HL-60/S4 (cell line): ENCODE measurements around the gene KCNMA1.

ENCODE experiments used
- in situ Hi-C: fragments of 300-500 bp; cut with MboI; formaldehyde crosslinking; loops from 2 replicates; pipeline ENCODE4 v1.14.3; 2022; ENCODE audit warnings: low sequenced_read_pairs

The KCNMA1 gene

DNA sequence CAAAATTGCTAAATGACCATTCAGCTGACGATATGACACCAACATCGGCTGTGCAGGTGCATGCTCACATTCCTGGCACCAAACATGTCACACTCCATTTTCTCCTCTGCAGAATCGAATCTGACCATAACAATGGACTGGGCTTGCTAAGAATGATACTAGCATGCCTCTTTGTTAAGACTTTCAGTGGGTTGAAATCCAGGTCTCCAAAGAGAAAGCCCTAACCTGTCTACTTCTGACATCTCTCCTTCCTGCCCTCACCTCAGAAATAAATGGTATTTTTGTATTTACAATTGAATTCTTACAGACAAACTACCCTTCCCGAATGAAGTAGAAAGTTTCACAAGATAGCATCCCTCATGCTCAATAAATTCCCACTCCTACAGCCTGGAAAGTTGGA lies 373.9 kb downstream of the KCNMA1 start:
- in situ Hi-C loops = no loop called here

DNA sequence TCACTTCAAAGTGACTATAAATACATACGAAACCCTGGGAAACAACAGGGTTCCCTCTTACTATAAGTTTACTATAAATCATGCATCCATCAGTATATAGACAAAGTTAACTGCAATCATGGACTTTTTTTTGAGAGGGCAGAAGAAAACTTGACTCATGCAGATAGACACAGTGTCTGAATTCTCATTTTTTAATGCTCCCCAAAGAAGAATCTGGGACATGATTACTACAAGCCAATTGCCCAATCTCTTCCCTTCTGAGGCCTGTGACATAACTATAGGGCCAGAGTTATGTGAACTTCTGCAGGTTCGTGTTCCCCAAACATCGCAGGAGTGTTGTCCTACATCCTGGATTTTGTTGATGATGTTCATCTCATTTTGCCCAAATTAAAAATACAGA lies 376.5 kb downstream of the KCNMA1 start:
- in situ Hi-C loops = no loop called here

DNA sequence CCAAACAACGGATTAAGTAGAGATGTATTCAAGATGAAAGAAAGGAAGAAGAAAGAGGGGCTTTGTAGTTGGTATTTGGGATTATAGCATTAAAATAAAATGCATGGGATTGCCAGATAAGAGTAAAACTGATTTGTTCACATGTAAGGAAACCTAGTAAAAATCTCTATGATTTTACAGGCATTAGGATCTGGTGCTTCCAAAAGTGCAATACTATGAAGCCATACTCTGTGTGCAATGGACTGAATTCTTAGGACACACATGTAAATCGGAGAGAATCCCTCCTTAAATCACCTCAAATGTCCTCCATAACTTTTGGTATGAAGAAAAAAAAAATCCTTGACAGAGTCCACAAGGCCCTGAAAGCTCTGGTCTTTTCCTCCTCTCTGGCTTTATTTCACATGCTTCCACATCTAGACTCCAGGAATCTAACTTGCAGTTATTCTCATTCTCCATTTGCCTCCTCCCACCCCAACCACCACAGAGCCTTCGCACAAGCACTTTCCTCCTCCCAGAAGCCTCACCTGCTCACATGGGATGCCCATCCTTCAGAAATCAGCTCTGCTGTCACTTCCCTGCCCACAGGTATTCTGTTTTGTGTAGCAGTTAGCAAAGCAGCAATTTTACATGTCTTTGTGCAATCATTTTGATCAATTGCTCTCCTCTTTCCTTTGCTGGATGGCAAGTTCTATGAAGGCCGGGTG lies 378.3 kb downstream of the KCNMA1 start:
- in situ Hi-C loops = no loop called here

DNA sequence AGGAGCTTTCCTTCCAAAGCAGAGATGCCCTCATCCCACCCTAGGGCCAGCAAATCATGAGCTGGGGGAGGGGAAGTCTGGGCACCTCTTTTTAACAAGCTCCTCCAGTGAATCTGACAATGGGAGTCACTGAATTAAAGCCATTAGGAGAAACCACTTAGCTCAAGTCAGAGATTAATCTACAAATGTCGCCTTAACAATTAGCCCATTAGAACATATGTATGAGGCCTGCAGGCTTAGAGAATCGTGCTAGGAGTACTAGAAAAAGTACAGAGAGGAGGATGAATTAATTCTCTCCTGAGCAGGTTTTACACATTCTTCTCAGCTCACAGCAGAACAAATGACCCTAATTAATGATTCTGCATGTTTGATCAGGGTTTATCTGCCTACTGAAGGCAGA lies 381.3 kb downstream of the KCNMA1 start:
- in situ Hi-C loops = no loop called here

DNA sequence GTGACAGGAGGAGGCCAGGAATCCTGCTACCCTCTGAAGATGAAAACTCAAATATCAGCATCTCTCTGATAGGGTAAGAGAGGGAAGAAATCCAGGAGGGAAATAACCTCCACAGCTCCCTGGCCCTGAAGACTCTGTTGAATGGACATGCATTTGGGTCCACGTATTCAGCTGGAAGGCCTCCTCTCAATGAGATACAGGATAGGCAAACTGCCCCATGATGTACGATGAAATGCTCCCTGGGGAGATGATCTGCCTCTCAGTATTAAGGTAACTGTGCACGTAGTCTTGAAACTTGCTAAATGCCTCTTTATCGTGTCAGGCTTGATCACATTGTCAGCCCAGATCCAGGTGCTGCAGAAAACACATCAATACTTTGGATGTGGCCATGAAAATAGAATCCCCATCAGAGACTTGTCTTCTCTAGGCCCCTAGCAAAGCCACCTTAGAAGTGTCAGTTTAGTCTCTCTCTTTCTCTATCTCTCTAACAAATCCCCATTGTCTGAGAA lies 384.0 kb downstream of the KCNMA1 start:
- in situ Hi-C loops = no loop called here

DNA sequence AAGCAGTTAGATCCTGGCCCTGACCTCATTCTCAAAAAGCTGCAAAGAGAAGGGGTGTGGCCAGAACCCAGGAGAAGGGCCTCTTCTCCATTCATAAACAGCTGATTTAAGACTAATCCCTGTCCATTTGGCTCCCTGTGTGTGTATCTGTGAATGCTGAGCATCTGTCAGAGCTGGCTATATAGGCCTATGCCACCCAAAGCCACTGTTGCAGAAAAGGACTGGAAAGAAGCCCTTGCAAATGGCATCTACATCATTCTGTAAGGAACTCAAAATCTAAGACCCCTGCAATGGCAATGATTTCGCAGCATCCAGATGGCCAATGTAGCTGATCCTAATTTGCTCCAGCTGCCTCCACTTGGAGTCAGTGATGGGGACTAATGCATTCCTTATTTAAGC lies 384.5 kb downstream of the KCNMA1 start:
- in situ Hi-C loops = no loop called here

DNA sequence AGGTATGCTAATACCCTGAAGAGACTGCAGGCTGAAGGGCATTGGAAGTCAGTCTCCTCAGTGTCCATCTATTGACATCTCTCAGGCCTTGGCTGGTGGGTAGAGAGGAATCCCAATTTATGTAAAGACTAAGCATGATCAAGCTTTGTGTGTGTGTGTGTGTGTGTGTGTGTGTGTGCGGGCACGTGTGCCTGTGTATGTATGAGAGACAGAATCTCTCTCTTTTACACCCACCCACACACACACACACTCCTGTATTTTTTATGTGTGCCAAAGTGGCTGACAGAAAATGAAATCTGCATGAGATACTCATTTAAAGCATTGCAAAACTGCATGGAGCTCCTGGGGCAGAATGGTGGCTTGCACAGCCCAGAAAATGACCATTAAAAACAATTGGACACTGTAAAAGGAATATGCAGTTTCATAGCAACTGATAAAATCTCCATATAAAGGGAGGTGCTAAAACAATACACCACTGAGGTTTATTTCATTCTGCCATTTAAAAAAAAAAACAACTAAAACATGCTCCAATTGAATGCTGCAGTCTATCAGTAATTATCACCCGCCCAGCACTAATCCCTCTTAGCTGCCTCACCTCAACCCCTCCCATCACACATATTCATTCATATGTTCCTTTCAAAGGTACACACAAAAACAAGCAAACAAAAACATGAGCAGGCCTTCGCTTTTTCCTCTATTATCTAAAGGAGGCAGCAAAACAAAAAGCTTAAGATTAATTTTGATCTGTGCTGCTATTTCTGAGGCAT lies 385.0 kb downstream of the KCNMA1 start:
- in situ Hi-C loops = no loop called here

DNA sequence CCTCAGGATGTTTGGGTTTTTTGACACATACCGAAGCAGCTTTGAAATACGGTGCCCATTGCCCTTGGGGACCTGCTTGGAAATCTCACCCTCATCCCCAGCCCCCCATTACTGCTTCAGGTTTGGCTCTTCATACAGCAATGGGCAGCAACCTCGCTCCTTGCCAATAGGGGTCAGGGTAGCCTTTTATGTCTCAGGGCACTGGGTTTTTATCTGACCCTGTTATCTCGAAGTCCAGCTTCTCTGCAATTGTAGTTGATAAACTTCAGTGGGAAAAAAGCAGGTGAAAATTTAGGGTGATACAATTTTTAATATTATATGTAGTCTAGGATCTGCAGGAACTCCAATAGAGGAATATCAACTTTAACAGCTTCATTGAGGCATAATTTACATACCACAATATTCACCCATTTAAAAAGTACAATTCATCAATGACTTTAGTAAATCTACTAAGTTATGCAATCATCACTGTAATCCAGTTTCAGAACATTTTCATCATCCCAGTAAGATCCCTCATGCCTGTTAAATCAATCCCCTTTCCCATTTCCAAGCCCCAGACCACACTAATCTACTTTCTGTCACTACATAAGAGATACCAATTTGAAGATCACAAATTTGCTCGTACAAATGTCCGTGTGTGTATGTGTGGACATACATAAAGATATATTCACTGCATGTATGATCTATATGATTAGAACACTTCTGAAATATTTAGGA lies 386.2 kb downstream of the KCNMA1 start:
- in situ Hi-C loops = no loop called here

DNA sequence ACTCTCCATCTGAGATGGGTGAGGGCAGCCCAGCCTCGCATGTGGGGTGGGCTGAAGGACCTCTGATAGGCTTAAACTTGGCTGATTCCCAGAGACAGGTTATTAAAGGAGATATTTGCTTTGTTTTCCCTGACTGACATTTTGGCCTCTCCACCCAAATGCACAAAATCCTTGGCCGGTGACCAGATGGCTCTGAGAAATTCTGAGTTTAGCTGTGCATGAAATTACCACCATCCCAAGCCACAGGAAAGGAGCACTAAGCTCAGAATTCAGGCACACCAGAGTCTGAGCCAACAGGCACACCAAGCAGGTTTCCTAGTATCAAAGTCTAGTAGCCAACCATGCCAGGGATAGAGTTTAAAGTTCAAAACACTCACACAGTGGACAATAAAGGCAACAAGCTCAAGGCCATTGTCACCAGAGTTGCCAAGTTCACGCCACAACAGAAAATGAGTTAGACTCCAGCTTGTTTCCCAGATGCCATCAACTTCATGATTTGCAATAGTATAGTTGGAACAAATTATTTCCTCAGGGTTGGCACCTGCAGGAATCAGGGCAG lies 387.6 kb downstream of the KCNMA1 start:
- in situ Hi-C loops = no loop called here

DNA sequence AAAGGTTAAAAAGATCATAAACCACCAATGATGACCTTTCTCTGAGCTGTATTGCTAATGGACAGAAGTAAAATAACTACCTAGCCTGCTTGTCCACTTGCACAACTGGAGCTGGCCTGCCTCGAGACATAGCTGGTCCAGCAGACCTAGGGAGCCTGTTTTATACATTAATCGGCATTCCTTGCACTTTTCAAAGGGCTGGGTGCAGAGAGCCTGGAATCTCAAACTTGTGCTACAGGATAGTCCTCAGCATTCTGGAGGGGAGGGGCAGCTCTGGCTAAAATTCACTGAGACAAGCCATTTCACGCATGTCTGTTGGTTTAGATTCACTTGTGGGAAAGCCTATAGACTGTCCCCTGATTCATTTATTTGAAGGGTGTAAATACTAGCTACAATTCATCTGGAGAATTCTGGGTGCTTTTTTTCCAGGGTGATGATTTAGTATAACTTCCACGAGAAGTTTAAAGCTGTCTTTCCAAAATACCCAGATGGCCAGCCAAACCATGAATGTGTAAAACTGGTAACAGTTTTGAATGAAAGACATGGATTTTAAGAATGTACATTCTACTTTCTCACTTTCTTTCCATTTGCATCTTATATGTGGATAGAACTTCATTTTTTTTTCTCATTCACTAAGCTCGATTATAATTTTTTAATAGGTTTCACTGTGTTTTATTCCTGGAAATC lies 389.4 kb downstream of the KCNMA1 start:
- in situ Hi-C loops = no loop called here

DNA sequence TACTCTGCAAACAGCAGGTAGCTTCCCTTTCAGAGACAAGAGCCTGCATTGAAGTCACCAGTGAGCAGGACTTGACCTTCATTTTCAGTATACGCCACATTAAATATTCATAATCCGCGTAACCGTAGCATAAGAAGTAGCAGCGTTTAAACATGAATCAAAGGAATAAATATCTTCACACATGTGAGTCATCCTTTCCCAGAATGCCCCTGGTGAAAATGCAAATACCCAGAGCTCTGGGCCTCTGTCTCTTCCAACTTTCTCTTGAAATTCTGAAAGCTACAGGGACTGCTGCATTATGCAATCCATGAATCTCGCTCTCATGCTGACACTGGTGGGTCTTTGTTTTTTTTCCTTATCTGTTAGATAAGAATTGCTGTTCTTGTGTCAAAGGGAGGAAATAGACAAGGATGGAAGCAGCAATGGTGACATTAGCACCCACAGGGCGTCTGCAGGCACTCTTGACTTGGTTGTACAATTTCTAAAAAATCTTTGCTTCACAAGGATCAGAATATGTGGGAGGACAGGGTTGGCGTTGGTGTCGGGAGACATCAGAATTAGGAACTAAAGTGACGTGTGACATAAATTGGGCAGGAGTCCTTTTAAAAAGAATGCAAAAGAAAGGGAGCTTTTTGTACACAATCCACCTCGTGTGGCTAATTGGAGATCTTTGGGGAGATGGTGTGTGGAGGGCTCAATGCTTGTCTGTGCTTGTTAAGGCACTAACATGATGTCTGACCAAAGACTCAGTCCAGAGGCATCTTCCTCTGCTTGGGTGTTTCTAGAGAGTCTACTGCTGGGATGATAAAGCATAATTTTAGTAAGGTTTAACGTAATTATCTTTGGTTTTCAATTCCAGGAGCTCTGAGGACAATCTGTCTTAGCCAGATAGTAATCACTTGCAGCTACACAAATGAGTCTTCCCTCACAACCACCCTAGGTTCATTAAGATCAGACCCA lies 390.3 kb downstream of the KCNMA1 start:
- in situ Hi-C loops = no loop called here

DNA sequence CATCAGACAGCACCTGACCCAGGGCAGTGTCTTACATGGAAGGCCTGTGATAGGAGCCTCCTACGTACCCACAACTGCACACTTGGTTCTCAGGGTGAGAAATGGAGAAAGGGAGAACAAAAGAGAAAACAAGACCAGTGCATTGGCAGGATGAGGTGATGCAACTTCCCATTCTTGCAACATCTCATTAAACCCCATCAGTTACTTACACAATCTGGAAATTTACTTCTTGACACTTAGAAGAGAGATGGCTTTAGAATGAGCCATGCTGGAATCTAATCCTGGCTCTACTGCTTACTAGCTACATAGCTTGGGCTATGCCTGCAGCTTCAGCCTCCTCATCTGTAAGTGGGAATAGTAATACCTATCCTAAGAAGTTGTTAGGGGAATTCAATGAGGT lies 391.7 kb downstream of the KCNMA1 start:
- in situ Hi-C loops = no loop called here

DNA sequence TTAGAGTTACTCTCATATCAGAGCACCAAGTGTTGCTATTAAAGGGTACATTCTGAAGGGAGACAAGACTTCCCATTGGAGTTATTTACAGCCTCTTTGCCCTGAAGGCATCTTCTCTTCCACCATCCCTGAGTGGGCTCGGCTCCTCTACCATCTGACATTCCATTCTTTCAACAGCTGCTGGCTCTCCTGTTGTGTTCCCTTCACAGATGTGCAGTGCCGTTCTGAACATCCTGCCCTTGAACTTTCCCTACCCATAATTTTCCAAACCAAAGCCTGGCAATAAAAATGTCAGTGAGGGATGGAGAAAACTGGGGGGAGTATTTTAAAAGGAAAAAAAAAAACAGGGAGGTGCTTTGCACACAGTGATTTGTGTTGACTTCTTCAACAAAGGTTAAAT lies 392.9 kb downstream of the KCNMA1 start:
- in situ Hi-C loops = no loop called here

DNA sequence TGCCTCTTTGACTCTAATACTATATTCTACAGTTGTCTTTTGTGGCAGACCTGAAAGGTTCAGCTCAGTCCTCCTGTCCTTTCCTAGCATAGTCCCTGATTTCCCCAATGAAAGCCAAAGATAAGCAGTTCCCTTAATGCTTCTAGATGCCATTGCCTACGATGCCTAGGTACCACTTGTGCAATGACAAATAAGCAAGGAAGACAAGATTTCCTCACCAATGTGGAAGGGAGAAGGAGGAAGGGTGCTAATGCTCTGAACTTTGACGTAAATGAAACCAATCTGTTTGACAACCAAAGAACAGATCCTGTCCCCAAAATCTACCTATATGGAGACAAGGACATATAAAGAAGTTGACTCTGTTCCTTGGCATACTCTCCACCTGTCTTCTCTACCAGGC lies 393.3 kb downstream of the KCNMA1 start:
- in situ Hi-C loops = no loop called here

DNA sequence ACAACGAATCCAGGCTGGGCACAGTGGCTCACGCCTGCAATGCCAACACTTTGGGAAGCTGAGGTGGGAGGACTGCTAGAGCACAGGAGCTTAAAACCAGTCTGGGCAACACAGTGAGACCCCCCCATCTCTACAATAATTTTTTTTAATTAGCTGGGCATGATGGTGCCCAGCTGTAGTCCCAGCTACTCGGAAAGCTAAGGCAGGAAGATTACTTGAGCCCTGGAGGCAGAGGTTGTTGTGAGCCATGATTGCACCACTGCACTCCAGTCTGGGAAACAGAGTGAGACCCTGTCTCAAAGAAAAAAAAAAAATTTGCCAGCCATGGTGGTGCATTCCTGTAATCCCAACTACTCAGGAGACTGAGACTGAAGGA lies 396.3 kb downstream of the KCNMA1 start:
- in situ Hi-C loops = no loop called here

DNA sequence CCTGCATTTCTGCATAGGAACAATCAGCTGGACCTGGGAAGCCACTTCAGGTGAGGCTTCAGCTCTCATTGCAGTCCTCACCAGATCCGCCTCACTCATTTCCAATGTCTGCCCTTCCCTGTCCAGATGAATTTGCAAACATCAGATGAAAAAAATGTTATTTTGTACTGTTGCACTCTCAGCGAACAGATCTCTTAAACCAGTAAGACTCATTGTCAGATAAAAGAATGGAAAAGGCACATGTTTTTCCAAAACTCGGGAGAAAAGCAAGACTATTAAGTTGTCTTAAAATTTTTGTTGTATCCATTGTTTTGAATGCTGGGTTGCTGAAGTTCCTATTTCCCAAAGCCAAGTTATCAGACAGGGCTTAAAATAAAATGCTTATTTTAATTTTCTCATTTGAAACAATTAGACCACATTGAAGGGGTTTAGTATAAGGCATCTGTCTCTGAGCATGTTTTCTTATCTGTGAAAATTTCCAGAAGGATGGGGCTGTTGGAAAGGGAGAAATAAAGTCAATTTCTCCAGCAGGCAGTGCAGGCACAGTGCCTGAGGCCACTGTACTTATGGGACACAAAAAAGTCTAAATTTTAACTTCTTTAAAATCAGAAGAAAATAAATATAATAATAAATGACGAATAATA lies 396.8 kb downstream of the KCNMA1 start:
- in situ Hi-C loops = no loop called here

DNA sequence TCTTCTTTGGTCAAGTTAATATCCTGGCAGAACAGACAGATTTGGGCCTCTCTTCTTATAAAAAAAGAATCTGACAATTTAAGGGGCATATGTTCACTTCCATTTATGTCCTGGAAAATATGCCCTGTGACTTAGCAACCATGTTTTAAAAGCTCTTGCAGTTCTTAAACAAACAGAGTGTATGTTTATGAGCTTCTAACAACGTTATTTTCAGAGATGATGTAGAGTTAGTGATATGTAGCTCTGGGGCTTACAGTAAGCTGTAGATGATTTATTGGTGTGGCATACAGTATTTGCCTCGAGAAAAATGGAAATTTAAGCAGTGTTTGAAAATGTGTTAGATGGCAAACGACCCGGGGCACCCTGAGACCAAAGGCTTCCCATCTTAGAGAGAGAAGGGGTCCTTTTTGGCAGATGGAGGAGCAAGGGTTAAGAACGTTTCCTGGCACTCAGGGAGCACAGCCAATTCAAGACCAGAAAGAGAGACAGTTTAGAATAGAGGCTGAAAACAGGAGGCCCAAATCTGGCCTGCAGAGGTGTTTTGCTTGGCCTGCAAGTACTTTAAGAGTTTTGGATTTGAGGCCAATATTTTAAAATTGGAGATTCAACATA lies 397.5 kb downstream of the KCNMA1 start:
- in situ Hi-C loops = no loop called here

DNA sequence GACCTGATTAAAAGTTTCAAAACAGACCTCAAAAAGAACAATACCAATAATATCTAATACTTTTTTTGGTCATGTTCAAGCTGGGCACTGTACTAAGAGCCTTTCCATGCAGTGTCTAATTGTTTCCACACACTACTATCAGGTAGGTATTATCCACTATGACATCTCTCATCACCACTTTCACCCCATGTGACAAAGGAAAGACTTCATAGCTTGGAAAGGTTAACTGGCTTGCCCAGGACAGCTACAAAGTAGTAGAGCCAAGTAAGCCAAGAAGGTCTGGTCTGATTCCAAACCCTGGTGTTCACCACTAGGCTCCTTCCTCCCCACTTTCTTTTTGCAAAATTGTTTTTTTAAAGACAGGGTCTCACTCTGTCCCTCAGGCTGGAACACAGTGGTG lies 400.5 kb downstream of the KCNMA1 start:
- in situ Hi-C loops = no loop called here

DNA sequence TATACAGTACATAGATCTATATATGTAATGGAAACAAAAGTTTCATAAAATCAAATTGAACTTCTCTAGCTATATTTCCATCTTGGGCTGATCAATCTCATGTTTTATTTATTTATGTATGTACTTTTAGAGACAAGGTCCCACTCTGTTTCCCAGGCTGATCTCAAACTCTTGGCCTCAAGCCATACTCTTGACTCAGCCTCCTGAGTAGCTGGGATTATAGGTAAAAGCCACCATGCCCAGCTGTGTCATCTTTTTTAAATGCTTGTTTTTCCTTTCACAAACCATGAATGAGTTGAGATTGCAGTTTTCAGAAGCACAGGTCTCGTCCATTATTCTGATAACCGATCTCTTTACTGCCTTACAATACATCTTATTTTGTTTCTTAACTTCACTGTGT lies 400.9 kb downstream of the KCNMA1 start:
- in situ Hi-C loops = no loop called here
